ENCODE results near the gene ALKBH5.

DNA sequence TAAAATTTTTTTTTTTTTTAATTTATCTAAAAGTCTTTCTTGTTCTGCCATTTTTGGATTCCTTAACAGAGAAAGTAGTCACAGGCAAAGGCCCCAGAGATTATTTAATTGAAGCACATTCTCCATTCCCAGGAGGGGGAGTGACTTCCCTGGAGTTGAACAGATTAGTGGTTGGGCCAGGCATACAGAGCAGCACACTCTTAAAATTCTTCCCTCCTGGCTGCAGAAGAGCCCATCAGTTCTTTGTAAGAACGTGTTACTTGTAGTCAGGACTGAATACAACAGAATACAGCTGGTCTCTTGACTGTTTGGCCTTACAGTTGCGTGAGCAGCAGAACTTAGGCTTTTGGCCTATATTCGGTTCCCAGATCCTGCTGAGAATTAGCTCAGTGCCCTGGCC is 1.8 kb downstream of the ALKBH5 start:
- TF ChIP-seq POLR2A (IDR thresholded peaks at IDR 0.05) = no peak
- TF ChIP-seq, protein P1, sequence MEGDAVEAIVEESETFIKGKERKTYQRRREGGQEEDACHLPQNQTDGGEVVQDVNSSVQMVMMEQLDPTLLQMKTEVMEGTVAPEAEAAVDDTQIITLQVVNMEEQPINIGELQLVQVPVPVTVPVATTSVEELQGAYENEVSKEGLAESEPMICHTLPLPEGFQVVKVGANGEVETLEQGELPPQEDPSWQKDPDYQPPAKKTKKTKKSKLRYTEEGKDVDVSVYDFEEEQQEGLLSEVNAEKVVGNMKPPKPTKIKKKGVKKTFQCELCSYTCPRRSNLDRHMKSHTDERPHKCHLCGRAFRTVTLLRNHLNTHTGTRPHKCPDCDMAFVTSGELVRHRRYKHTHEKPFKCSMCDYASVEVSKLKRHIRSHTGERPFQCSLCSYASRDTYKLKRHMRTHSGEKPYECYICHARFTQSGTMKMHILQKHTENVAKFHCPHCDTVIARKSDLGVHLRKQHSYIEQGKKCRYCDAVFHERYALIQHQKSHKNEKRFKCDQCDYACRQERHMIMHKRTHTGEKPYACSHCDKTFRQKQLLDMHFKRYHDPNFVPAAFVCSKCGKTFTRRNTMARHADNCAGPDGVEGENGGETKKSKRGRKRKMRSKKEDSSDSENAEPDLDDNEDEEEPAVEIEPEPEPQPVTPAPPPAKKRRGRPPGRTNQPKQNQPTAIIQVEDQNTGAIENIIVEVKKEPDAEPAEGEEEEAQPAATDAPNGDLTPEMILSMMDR (IDR thresholded peaks at IDR 0.05) = no peak
- TF ChIP-seq EP300 (IDR thresholded peaks at IDR 0.05) = no peak
- no peak for TF ChIP-seq POLR2AphosphoS5 (IDR thresholded peaks at IDR 0.05)
